ENCODE measurements around the gene KRTAP12-4.

- no peak for TF ChIP-seq CTCF (IDR thresholded peaks at IDR 0.05; ENCODE audit: insufficient read depth, low read length, poor library complexity, severe bottlenecking)
- no peak for TF ChIP-seq EZH2phosphoT487 (conservative IDR thresholded peaks at IDR 0.05; ENCODE audit: low read length)
These were observed 34.6 kb downstream of the KRTAP12-4 start for GRCh38 chr21:44619886-44620285.
